PC-9 (cell line): ENCODE results near the gene GPS1. TPM values are rescaled to one million over a fixed set of nuclear protein-coding genes. Genes with fewer than 3 reads are reported as not detected.

Experiments used
- BruUV-seq: library from RNA; stranded (reverse); fragments of 400-500 nt; replicated peaks from 2 replicates; lab custom pipeline; 2021; lab: Mats Ljungman, UMichigan
- CTCF ChIA-PET: fragments of 300-600 bp; sonication (Branson Sonifier 250); formaldehyde crosslinking; loops from one replicate; lab custom pipeline; 2022; ENCODE audit warnings: antibody characterized with exemption; lab: Charles Lee
- POLR2A ChIA-PET: fragments of 300-600 bp; sonication (Branson Sonifier 250); formaldehyde crosslinking; loops from one replicate; lab custom pipeline; 2022; ENCODE audit warnings: antibody characterized with exemption; ENCODE audit not compliant: unreplicated experiment; lab: Charles Lee
- DNase-seq, 2 experiments: peaks; one replicate each; pipeline versions ENCODE4 v3.0.0 to v3.0.0-alpha.2; 2015 to 2022; ENCODE audit warnings: mixed read lengths in 1 of 2
- H2AFZ ChIP-seq: fragments of 200-600 bp; sonication (generic); 2 replicates; pipeline ENCODE4 v1.8.1; 2017; ENCODE audit warnings: antibody characterized with exemption
- H3F3A ChIP-seq: fragments of 200-600 bp; sonication (generic); 2 replicates; pipeline ENCODE4 v1.8.1; 2017; ENCODE audit warnings: antibody characterized with exemption, mild to moderate bottlenecking, low read depth; ENCODE audit not compliant: insufficient read depth
- H3K27ac ChIP-seq: fragments of 200-600 bp; sonication (generic); 2 replicates; pipeline ENCODE4 v1.6.1; 2016; ENCODE audit warnings: mixed run types
- H3K27me3 ChIP-seq: fragments of 200-600 bp; sonication (generic); 2 replicates; pipeline ENCODE4 v1.6.1; 2016; ENCODE audit warnings: low read depth, mixed run types; ENCODE audit not compliant: insufficient read depth
- H3K36me3 ChIP-seq: fragments of 200-600 bp; sonication (generic); 2 replicates; pipeline ENCODE4 v1.6.1; 2016; ENCODE audit warnings: low read depth, mixed run types
- H3K4me1 ChIP-seq: fragments of 200-600 bp; sonication (generic); replicated peaks from 2 replicates; pipeline ENCODE4 v1.6.1; 2016; ENCODE audit warnings: mixed run types; ENCODE audit not compliant: insufficient read depth
- H3K4me2 ChIP-seq: fragments of 200-600 bp; sonication (generic); 2 replicates; pipeline ENCODE4 v1.6.1; 2017; ENCODE audit warnings: mixed run types
- H3K4me3 ChIP-seq: fragments of 200-600 bp; sonication (generic); 2 replicates; pipeline ENCODE4 v1.6.1; 2016; ENCODE audit warnings: mixed run types
- H3K79me2 ChIP-seq: fragments of 200-600 bp; sonication (generic); 2 replicates; pipeline ENCODE4 v1.6.1; 2017; ENCODE audit warnings: low read depth, mixed run types
- H3K9me2 ChIP-seq: fragments of 200-600 bp; sonication (generic); 2 replicates; pipeline ENCODE4 v1.8.1; 2017; ENCODE audit warnings: mild to moderate bottlenecking; ENCODE audit not compliant: insufficient read depth
- H3K9me3 ChIP-seq: fragments of 200-600 bp; sonication (generic); 2 replicates; pipeline ENCODE4 v1.8.1; 2016; ENCODE audit warnings: low read depth; ENCODE audit not compliant: insufficient read depth
- H4K20me1 ChIP-seq: fragments of 200-600 bp; sonication (generic); 2 replicates; pipeline ENCODE4 v1.8.1; 2017; ENCODE audit not compliant: insufficient read depth
- CTCF ChIP-seq: fragments of 200-600 bp; sonication (generic); conservative IDR thresholded peaks from 2 replicates; pipeline ENCODE4 v1.6.1; 2017; ENCODE audit warnings: mixed run types, antibody characterized with exemption, mild to moderate bottlenecking, moderate library complexity
- EZH2 ChIP-seq: fragments of 200-600 bp; sonication (generic); IDR thresholded peaks from 2 replicates; pipeline ENCODE4 v1.8.0; 2017; ENCODE audit warnings: antibody characterized with exemption, low read depth
- intact Hi-C: fragments of 100-400 bp; cut with micrococcal nuclease; formaldehyde crosslinking; loops from one replicate; pipeline ENCODE4 v1.10.0; 2022; ENCODE audit not compliant: unreplicated experiment
- total RNA-seq: library from RNA; stranded (reverse); gene quantifications from 2 replicates; pipeline ENCODE4 v1.2.3, GENCODE V29; 2021

The GPS1 gene
- total RNA-seq, 1 experiment from 2014 or later = 121 TPM

- intact Hi-C loops = loop anchor here (1.0 to 5.0 kb wide), 3 partner anchors 7 to 76 kb away; partner anchors contain the start of genes DCXR and LRRC45
- Histone ChIP-seq H3K79me2 (peaks cover 35% of the 10 kb centered on the region), H4K20me1 (peaks cover 25% of the 10 kb centered on the region), H2AFZ (no peak overlapping the region; the same call in 1 of the 2 replicates), H3F3A (peaks cover 19% of the 10 kb centered on the region), H3K36me3 (no peaks in the 10 kb centered on the region), H3K4me3 (peak overlapping the region; percentile 54; the same call in 1 of the 2 replicates), H3K4me1 (peaks cover 49% of the 10 kb centered on the region), H3K27ac (peak overlapping the region; percentile 88), H3K4me2 (peak overlapping the region; percentile 84), H3K9me2 (no peaks in the 10 kb centered on the region), H3K9me3 (no peaks in the 10 kb centered on the region), H3K27me3 (no peaks in the 10 kb centered on the region)
- TF ChIP-seq CTCF = no peak
- no peak for TF ChIP-seq EZH2
- ChIA-PET POLR2A (interaction anchor here (0.6 to 0.7 kb wide), 3 partner anchors 136 to 585 kb away, joined by 3 to 4 read pairs (median 3); no protein-coding TSS in a partner anchor), CTCF (interaction anchor here (1.5 kb wide), 1 partner anchor 61 kb away, joined by 3 read pairs; the partner anchor contains the start of gene DCXR)
- no peak for DNase-seq
- BruUV-seq = TSS peak; percentile 41
Observed at GRCh38 chr17:82098939-82099763, 47.5 kb downstream of the GPS1 start.

GRCh38 chr17:82100502-82101298 lies 49.0 kb downstream of the GPS1 start:
- Histone ChIP-seq H3K9me2 (no peaks in the 10 kb centered on the region), H3F3A (peaks cover 32% of the 10 kb centered on the region), H3K36me3 (no peaks in the 10 kb centered on the region), H4K20me1 (peaks cover 14% of the 10 kb centered on the region), H3K4me3 (no peak overlapping the region), H3K27me3 (no peaks in the 10 kb centered on the region), H3K9me3 (no peaks in the 10 kb centered on the region), H3K4me1 (peaks cover 64% of the 10 kb centered on the region), H3K79me2 (peaks cover 32% of the 10 kb centered on the region), H3K4me2 (peak overlapping the region; percentile 84; the same call in 1 of the 2 replicates), H2AFZ (no peak overlapping the region), H3K27ac (peak overlapping the region; percentile 88)
- CTCF ChIA-PET = interaction anchor here (0.6 kb wide), 1 partner anchor 31 kb away, joined by 5 read pairs; no protein-coding TSS in a partner anchor
- no peak for TF ChIP-seq EZH2
- TF ChIP-seq CTCF = no peak
- POLR2A ChIA-PET = no interaction called here
- DNase-seq = no peak
- no TSS peak for BruUV-seq
- intact Hi-C loops = loop anchor here (10.0 kb wide), 2 partner anchors 206 to 234 kb away; partner anchors contain the start of genes ALYREF, ANAPC11 and SECTM1

GRCh38 chr17:82101301-82101715 lies 49.6 kb downstream of the GPS1 start:
- Histone ChIP-seq H2AFZ (no peak overlapping the region), H3K27me3 (no peaks in the 10 kb centered on the region), H3K4me2 (peak overlapping the region; percentile 34; the same call in 1 of the 2 replicates), H3K4me3 (no peak overlapping the region), H3F3A (peaks cover 36% of the 10 kb centered on the region), H3K36me3 (no peaks in the 10 kb centered on the region), H3K9me3 (no peaks in the 10 kb centered on the region), H4K20me1 (peaks cover 8% of the 10 kb centered on the region), H3K79me2 (peaks cover 26% of the 10 kb centered on the region), H3K9me2 (no peaks in the 10 kb centered on the region), H3K27ac (no peak overlapping the region), H3K4me1 (peaks cover 68% of the 10 kb centered on the region)
- DNase-seq = no peak
- no TSS peak for BruUV-seq
- intact Hi-C loops = loop anchor here (10.0 kb wide), 2 partner anchors 207 to 233 kb away; partner anchors contain the start of genes ALYREF, ANAPC11 and SECTM1
- ChIA-PET CTCF (interaction anchor here (0.6 kb wide), 1 partner anchor 30 kb away, joined by 5 read pairs; no protein-coding TSS in a partner anchor), POLR2A (no interaction called here)
- TF ChIP-seq CTCF (no peak), EZH2 (no peak)
